Progenitor cell of endocrine pancreas (in vitro differentiated cells): ENCODE measurements around the gene TRIM37. TPM values are rescaled to one million over a fixed set of nuclear protein-coding genes. Genes with fewer than 3 reads are reported as not detected.
A peak's percentile ranks its signal among the peaks of the same experiment; 100 is the strongest.

ENCODE experiments used
- DNase-seq: peaks from one replicate; pipeline ENCODE4 v3.0.0; 2021; ENCODE audit warnings: low spot score; ENCODE audit not compliant: unreplicated experiment
- H3K27ac Mint-ChIP-seq: 2 replicates; pipeline ENCODE4 v1.8.0; 2021; ENCODE audit warnings: mild to moderate bottlenecking, moderate library complexity, mixed read lengths
- H3K27me3 Mint-ChIP-seq: 2 replicates; pipeline ENCODE4 v1.8.0; 2021; ENCODE audit warnings: mixed read lengths
- H3K36me3 Mint-ChIP-seq: 2 replicates; pipeline ENCODE4 v1.8.0; 2022; ENCODE audit warnings: mixed read lengths; ENCODE audit not compliant: insufficient read depth
- H3K4me1 Mint-ChIP-seq: 2 replicates; pipeline ENCODE4 v1.8.0; 2021; ENCODE audit warnings: low read depth, mixed read lengths
- H3K4me3 Mint-ChIP-seq: 2 replicates; pipeline ENCODE4 v1.8.0; 2021; ENCODE audit warnings: low read depth, mild to moderate bottlenecking, moderate library complexity, mixed read lengths
- H3K9me3 Mint-ChIP-seq: 2 replicates; pipeline ENCODE4 v1.8.0; 2021; ENCODE audit warnings: low read depth, mixed read lengths
- long read RNA-seq: library from polyadenylated mRNA; unstranded; transcript quantifications from one replicate; pipeline ENCODE4 v2.0.0, GENCODE V29; 2020
- total RNA-seq: library from RNA; stranded (reverse); gene quantifications from 2 replicates; pipeline ENCODE4 v1.2.1, GENCODE V29; 2021
- TF ChIP-seq, protein P1 (sequence below): fragments of 200-600 bp; sonication (generic); IDR thresholded peaks from one replicate; pipeline ENCODE4 v1.5.0; 2021; ENCODE audit warnings: antibody characterized with exemption, mild to moderate bottlenecking; ENCODE audit not compliant: unreplicated experiment

Gene TRIM37, protein sequence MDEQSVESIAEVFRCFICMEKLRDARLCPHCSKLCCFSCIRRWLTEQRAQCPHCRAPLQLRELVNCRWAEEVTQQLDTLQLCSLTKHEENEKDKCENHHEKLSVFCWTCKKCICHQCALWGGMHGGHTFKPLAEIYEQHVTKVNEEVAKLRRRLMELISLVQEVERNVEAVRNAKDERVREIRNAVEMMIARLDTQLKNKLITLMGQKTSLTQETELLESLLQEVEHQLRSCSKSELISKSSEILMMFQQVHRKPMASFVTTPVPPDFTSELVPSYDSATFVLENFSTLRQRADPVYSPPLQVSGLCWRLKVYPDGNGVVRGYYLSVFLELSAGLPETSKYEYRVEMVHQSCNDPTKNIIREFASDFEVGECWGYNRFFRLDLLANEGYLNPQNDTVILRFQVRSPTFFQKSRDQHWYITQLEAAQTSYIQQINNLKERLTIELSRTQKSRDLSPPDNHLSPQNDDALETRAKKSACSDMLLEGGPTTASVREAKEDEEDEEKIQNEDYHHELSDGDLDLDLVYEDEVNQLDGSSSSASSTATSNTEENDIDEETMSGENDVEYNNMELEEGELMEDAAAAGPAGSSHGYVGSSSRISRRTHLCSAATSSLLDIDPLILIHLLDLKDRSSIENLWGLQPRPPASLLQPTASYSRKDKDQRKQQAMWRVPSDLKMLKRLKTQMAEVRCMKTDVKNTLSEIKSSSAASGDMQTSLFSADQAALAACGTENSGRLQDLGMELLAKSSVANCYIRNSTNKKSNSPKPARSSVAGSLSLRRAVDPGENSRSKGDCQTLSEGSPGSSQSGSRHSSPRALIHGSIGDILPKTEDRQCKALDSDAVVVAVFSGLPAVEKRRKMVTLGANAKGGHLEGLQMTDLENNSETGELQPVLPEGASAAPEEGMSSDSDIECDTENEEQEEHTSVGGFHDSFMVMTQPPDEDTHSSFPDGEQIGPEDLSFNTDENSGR
- total RNA-seq: 25.9 and 28.8 TPM in 2 replicates
- long read RNA-seq, full-length matches to known transcripts: 7 of 49 reads
- long read RNA-seq, partial matches to known transcripts: 30 of 49 reads
- long read RNA-seq, other reads (novel, unspliced or antisense): 12 of 49 reads

DNA sequence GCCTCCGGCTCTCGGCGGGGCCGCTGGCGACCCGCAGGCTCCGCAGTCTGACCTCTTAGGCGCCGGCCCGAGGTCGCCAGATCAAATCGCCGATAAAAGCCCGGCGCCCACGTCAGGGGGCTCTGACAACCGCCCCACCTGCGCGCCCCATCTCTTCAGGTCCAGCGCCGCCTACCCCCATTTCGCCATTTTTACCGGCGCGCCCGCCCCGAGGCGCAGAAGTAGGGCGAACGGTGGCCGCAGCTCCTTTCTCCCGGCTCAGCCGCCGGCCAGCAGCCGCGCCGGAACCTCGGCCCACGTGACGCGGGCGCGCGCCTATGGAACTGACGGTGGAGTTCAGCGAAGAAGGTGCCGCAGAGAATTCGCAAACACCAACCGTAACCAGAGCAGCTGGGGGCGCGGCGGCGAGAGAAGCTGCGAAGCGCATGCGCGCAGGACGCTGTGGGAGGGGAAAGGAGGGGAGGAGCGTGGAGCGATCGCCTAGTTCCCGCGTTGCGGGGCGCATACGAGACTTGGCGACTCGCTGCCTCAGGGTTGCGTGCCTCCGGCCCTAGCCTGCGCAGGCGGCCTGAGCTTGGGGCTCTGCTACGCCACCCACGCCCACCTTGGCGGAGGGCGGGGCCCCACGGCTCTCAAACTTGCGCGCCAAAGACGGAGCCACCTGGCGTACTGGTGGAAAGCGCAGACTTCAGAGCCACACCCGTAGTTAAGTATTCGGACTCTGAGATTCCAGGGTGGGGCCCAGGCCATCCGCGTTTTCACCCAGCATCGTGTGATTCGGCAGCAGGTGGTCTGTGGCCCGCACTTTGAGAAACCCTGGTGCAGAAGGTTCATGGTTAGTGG lies at the start of gene TRIM37:
Gene TRIM37 (minus strand): TSS at position 418 of the 843 bp plus-strand sequence. CDS start 419 bp downstream, outside the sequence.
- H3K9me3 Mint-ChIP-seq: no peaks in the 10 kb centered on the region
- H3K36me3 Mint-ChIP-seq: peaks cover 8% of the 10 kb centered on the region
- TF ChIP-seq, protein P1, sequence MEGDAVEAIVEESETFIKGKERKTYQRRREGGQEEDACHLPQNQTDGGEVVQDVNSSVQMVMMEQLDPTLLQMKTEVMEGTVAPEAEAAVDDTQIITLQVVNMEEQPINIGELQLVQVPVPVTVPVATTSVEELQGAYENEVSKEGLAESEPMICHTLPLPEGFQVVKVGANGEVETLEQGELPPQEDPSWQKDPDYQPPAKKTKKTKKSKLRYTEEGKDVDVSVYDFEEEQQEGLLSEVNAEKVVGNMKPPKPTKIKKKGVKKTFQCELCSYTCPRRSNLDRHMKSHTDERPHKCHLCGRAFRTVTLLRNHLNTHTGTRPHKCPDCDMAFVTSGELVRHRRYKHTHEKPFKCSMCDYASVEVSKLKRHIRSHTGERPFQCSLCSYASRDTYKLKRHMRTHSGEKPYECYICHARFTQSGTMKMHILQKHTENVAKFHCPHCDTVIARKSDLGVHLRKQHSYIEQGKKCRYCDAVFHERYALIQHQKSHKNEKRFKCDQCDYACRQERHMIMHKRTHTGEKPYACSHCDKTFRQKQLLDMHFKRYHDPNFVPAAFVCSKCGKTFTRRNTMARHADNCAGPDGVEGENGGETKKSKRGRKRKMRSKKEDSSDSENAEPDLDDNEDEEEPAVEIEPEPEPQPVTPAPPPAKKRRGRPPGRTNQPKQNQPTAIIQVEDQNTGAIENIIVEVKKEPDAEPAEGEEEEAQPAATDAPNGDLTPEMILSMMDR: peak; percentile 15
- peaks cover 8% of the 10 kb centered on the region for H3K4me1 Mint-ChIP-seq
- H3K27ac Mint-ChIP-seq: peak within 1 kb of the TSS; percentile 97
- H3K4me3 Mint-ChIP-seq: peak within 1 kb of the TSS; percentile 94
- DNase-seq: peak; percentile 99
- no peaks in the 10 kb centered on the region for H3K27me3 Mint-ChIP-seq

DNA sequence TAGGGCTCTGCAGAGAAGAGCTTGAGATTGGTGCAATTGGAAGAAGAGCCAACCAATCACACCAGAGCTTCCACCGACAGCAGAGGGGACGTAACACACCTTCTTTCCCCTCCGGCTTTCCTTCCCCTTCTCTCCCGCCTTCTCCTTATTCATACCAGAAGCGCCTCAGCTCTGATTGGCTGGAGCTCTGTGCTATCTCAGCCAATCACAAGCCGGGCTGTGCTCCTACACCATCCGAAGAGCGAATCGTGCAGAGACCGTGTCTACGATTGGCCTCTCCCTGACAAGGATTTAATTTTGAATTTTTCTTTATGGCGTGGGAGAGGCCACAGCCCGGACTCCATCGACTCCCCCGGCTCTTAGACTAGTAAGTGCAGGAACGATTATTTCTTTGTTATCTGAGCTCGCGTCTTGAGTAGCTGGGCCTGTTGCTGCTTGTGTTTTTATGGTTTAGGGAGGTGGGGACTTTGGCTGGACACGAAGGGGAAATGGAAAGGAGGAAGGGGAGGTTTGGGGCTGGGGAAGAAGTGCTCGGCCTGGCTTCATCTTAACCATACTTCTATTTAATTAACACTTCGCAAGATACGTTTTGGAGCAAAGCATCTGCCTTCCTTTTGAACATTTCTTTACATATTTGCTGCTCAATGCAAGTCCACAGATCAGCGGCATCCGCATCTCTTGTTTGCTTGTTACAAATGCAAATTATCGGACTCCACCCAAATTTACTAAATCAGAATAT lies 48.9 kb upstream of the TRIM37 start, which contains the start of gene PRR11:
Gene PRR11 (plus strand): TSS at position 308 of the 739 bp plus-strand sequence. CDS start 14,007 bp downstream, outside the sequence.
- TF ChIP-seq, protein P1: no peak
- DNase-seq: peak; percentile 83
- no peaks in the 10 kb centered on the region for H3K27me3 Mint-ChIP-seq
- H3K36me3 Mint-ChIP-seq: no peaks in the 10 kb centered on the region
- peaks cover 26% of the 10 kb centered on the region for H3K4me1 Mint-ChIP-seq
- H3K27ac Mint-ChIP-seq: peak within 1 kb of the TSS; percentile 73
- no peak within 1 kb of the TSS for H3K4me3 Mint-ChIP-seq
- H3K9me3 Mint-ChIP-seq: no peaks in the 10 kb centered on the region

DNA sequence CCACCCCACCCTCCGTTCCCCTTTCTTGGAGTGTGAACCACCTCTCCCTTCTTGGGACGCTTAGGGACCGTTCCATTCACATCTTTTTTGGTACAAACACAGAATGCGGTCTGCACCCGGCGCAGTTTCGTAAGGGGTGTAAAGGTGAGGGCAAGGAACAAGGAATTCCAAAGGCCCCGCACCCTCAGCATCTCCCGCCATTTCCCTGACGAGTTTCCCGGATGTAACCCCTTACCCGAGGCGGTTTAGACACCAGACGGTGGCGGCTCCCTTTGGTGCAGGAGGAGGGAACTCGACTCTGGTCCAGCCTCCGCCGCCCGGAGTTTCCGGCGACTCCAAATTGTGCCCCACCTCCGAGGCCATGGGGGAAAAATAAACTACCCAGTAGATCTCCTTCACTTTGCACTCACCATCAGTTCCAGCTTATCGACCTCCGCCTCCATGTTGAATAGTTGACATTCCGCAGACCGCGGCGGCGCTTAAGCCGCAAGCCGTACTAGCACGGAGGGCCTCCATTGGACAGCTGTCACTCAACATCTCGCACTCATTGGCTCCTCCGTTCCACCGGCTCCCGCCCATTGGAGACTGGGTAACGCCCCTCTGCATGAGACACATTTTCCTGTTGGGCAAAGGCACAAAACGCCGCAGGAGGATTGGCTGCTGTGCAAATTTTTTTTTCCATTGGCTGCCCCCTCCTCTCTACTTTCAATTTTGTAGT lies 48.2 kb upstream of the TRIM37 start, which contains the start of gene SKA2:
Gene SKA2 (minus strand): TSS at position 466 of the 718 bp plus-strand sequence. CDS start 23 bp downstream, at position 443.
- H3K27me3 Mint-ChIP-seq: no peaks in the 10 kb centered on the region
- no peaks in the 10 kb centered on the region for H3K36me3 Mint-ChIP-seq
- H3K4me1 Mint-ChIP-seq: peaks cover 27% of the 10 kb centered on the region
- no peak within 1 kb of the TSS for H3K4me3 Mint-ChIP-seq
- H3K9me3 Mint-ChIP-seq: no peaks in the 10 kb centered on the region
- no peak within 1 kb of the TSS for H3K27ac Mint-ChIP-seq
- TF ChIP-seq, protein P1: no peak
- DNase-seq: peak; percentile 98

DNA sequence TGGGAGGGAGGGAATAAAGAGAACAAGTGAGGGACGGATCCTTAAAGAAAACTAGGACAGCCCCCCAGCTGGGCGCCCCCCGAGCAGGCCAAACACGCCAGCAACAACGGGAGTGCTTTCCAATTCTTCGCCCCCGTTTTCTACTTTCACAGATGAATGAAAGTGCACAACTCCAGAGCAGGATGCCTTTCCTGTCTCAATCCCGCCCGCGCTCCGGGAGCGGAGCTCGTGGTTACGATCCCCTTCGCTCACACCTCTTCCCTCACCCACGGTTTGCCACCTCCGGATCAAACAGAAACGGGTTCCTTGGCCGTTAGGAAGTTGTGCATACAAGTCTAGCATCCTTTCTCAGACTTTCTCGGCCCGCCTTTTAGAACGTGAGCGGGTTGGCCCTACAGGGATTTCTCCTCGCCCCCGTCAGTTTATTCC lies 47.6 kb upstream of the TRIM37 start:
- Mint-ChIP-seq H3K27ac (no peak overlapping the region), H3K36me3 (no peaks in the 10 kb centered on the region), H3K4me3 (no peak overlapping the region), H3K27me3 (no peaks in the 10 kb centered on the region), H3K4me1 (peaks cover 29% of the 10 kb centered on the region), H3K9me3 (no peaks in the 10 kb centered on the region)
- TF ChIP-seq, protein P1: no peak
- peak; percentile 16 for DNase-seq
